ENCODE results near the gene PAX7.

GRCh38 chr1:18723206-18723605, 92.6 kb downstream of the PAX7 start:
- TF ChIP-seq, protein P1, sequence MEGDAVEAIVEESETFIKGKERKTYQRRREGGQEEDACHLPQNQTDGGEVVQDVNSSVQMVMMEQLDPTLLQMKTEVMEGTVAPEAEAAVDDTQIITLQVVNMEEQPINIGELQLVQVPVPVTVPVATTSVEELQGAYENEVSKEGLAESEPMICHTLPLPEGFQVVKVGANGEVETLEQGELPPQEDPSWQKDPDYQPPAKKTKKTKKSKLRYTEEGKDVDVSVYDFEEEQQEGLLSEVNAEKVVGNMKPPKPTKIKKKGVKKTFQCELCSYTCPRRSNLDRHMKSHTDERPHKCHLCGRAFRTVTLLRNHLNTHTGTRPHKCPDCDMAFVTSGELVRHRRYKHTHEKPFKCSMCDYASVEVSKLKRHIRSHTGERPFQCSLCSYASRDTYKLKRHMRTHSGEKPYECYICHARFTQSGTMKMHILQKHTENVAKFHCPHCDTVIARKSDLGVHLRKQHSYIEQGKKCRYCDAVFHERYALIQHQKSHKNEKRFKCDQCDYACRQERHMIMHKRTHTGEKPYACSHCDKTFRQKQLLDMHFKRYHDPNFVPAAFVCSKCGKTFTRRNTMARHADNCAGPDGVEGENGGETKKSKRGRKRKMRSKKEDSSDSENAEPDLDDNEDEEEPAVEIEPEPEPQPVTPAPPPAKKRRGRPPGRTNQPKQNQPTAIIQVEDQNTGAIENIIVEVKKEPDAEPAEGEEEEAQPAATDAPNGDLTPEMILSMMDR (IDR thresholded peaks at IDR 0.05): no peak
- no peak for TF ChIP-seq POLR2A (IDR thresholded peaks at IDR 0.05)

Measured in uterus (tissue), 2 donors.